Progenitor cell of endocrine pancreas (in vitro differentiated cells): ENCODE data around the gene ZCCHC13. TPM values are rescaled to one million over a fixed set of nuclear protein-coding genes. Genes with fewer than 3 reads are reported as not detected.

ENCODE experiments used
- DNase-seq: peaks from one replicate; pipeline ENCODE4 v3.0.0; 2021; ENCODE audit warnings: low spot score; ENCODE audit not compliant: unreplicated experiment
- H3K27ac Mint-ChIP-seq: 2 replicates; pipeline ENCODE4 v1.8.0; 2021; ENCODE audit warnings: mild to moderate bottlenecking, moderate library complexity, mixed read lengths
- H3K27me3 Mint-ChIP-seq: 2 replicates; pipeline ENCODE4 v1.8.0; 2021; ENCODE audit warnings: mixed read lengths
- H3K36me3 Mint-ChIP-seq: 2 replicates; pipeline ENCODE4 v1.8.0; 2022; ENCODE audit warnings: mixed read lengths; ENCODE audit not compliant: insufficient read depth
- H3K4me1 Mint-ChIP-seq: 2 replicates; pipeline ENCODE4 v1.8.0; 2021; ENCODE audit warnings: low read depth, mixed read lengths
- H3K4me3 Mint-ChIP-seq: 2 replicates; pipeline ENCODE4 v1.8.0; 2021; ENCODE audit warnings: low read depth, mild to moderate bottlenecking, moderate library complexity, mixed read lengths
- H3K9me3 Mint-ChIP-seq: 2 replicates; pipeline ENCODE4 v1.8.0; 2021; ENCODE audit warnings: low read depth, mixed read lengths
- total RNA-seq: library from RNA; stranded (reverse); gene quantifications from 2 replicates; pipeline ENCODE4 v1.2.1, GENCODE V29; 2021
- TF ChIP-seq, protein P1 (sequence below): fragments of 200-600 bp; sonication (generic); IDR thresholded peaks from one replicate; pipeline ENCODE4 v1.5.0; 2021; ENCODE audit warnings: antibody characterized with exemption, mild to moderate bottlenecking; ENCODE audit not compliant: unreplicated experiment

Gene ZCCHC13
- total RNA-seq, 1 donor from 2014 or later = not detected

DNA sequence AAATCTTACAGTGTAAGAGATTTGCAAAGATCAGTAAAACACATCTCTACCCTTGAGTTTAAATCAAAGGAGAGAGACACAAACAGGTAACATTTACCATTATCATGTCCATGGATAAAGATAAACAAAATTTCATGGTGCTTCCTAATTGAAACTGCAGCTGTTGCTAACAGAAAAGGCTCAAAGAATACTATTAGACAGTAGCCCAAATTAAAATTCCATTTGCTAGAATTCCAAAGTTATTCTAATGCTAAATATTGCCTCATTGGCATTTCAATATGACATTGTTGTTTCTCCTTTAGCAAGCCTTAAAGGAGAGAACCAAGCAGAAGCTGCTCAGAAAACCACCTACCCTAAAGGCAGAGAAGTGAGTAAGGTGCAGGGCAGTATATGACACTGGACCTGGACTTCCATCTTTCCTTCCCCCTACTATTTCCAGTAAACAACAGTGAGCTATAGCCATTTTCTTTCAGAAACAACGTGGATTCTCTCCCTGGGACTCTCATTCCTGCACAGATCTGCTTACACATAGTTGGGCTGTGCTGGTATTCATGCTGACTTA, 19.5 kb upstream of the ZCCHC13 start:
- Mint-ChIP-seq H3K36me3 (peaks cover 13% of the 10 kb centered on the region), H3K4me1 (peaks cover 19% of the 10 kb centered on the region), H3K27me3 (no peaks in the 10 kb centered on the region), H3K4me3 (no peak overlapping the region), H3K9me3 (no peaks in the 10 kb centered on the region), H3K27ac (no peak overlapping the region)
- DNase-seq = no peak
- TF ChIP-seq, protein P1, sequence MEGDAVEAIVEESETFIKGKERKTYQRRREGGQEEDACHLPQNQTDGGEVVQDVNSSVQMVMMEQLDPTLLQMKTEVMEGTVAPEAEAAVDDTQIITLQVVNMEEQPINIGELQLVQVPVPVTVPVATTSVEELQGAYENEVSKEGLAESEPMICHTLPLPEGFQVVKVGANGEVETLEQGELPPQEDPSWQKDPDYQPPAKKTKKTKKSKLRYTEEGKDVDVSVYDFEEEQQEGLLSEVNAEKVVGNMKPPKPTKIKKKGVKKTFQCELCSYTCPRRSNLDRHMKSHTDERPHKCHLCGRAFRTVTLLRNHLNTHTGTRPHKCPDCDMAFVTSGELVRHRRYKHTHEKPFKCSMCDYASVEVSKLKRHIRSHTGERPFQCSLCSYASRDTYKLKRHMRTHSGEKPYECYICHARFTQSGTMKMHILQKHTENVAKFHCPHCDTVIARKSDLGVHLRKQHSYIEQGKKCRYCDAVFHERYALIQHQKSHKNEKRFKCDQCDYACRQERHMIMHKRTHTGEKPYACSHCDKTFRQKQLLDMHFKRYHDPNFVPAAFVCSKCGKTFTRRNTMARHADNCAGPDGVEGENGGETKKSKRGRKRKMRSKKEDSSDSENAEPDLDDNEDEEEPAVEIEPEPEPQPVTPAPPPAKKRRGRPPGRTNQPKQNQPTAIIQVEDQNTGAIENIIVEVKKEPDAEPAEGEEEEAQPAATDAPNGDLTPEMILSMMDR = no peak

DNA sequence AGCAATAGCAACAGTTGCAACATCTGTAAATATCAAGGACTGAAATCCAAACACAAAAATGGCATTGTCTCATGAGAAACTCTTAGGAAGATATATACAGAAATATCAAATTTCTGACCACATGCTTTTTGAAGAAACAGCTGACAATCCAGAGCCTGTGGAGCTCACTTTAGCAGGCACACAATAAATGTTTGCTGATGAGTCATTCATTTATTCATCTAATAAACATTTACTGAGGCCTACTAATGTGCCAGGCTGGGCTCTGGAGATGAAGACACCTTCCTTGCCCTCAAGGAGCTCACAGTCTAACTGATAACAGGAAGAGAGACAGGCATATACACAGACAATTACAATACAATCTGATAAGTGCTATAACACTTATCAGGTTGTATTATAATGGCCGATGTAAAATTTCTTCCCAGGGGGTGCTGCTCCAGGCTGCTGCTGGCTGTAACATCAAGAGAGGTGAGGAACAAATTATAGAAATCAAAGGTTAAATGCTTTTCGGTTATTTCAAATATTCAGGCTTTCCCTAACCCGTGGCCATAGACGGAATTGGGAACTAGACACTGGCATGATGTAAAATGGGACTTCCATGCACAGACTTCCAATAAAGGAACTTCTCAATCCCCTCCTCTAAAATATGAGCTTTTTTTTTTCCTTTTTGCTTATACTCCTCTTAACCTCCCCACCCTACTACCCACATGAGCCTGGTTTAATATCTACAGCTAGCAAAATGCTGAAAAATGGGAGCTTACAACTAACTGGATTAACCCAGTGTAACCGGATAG, 16.8 kb upstream of the ZCCHC13 start:
- TF ChIP-seq, protein P1 = no peak
- Mint-ChIP-seq H3K36me3 (peaks cover 10% of the 10 kb centered on the region), H3K4me3 (no peak overlapping the region), H3K27ac (no peak overlapping the region), H3K27me3 (no peaks in the 10 kb centered on the region), H3K9me3 (no peaks in the 10 kb centered on the region), H3K4me1 (peaks cover 19% of the 10 kb centered on the region)
- no peak for DNase-seq

DNA sequence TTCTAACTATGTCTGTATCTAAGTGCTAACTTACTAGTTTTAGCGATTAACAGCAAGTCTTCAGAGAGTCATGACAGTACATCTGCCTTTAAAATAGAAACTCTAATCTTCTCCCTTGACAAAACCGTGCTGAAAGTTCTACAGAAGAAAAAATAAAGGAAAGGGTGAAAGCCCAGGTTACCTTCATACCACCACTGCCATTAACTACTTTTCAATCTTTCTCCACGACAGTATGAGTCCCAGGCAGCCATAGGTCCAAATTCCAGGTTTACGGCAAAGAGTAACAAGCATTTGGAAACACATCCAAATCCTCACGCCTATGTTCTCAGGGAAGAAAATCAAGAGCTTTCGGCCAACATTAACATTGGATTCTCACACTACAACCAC, 12.4 kb upstream of the ZCCHC13 start:
- peaks cover 9% of the 10 kb centered on the region for H3K4me1 Mint-ChIP-seq
- peaks cover 7% of the 10 kb centered on the region for H3K36me3 Mint-ChIP-seq
- peak overlapping the region; percentile 97 for H3K27ac Mint-ChIP-seq
- DNase-seq = no peak
- no peaks in the 10 kb centered on the region for H3K27me3 Mint-ChIP-seq
- H3K9me3 Mint-ChIP-seq = peaks cover 3% of the 10 kb centered on the region
- TF ChIP-seq, protein P1 = no peak
- peak overlapping the region; percentile 97 for H3K4me3 Mint-ChIP-seq

DNA sequence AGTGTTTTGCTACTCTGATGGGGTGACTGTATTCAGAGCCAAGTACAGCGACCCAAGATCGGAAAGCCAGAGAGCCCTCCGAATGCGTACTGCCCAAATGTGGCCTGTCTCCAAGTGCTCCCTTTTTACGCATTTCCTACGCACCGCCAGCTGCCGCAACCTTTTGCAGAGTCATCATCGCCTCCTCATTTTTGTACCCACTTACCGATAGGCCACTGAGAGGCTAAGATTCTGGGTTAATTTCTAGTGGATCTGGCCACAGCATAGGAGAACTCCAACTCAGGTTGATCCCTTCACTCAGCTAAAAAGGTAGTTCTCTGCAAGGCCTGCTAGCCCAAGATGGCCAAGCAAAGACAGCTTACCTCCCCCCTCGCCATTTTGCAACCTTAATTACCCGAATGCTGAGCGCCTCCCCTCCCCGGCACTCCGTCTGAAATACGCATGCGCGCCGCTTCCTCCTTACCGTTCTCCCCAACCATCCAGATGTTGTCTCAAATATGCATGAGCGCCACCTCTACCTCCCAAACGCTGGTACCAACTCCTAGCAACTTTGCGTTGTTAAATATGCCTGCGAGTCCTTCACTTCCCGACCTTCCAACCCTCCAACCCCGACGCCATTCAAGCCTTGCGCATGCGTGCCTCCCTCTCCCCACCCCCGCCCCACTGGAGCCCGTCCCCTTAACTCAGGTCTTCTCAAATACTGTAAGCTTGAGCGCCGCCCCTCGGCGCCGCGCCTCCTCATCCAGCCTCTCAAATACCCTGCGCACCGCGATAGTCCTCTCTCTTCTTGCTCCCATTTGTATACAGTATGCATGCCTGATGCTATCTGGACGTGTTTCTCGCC, 11.8 kb upstream of the ZCCHC13 start:
- H3K27ac Mint-ChIP-seq = peak overlapping the region; percentile 97
- H3K4me1 Mint-ChIP-seq = peaks cover 9% of the 10 kb centered on the region
- peaks cover 3% of the 10 kb centered on the region for H3K9me3 Mint-ChIP-seq
- H3K27me3 Mint-ChIP-seq = no peaks in the 10 kb centered on the region
- TF ChIP-seq, protein P1 = peak; percentile 25
- H3K4me3 Mint-ChIP-seq = peak overlapping the region; percentile 97
- H3K36me3 Mint-ChIP-seq = peaks cover 7% of the 10 kb centered on the region
- peak; percentile 54 for DNase-seq

DNA sequence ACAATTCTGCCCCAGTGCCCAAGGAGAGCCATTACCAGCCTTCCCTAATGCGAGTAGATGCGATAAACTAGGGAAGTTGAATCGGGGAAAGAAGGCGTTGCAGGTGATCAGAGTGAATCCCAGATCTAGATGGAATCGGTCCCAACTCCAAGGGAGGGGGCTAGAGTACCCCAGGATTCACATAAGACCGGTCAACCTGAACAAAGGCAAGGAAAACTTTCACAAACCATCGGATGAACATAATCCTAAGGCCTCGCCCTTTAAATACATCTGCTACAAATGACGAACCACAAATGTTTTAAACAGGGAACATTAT, 11.2 kb upstream of the ZCCHC13 start:
- Mint-ChIP-seq H3K9me3 (peaks cover 3% of the 10 kb centered on the region), H3K27ac (peak overlapping the region; percentile 97), H3K27me3 (no peaks in the 10 kb centered on the region), H3K4me1 (peaks cover 9% of the 10 kb centered on the region), H3K36me3 (peaks cover 6% of the 10 kb centered on the region), H3K4me3 (peak overlapping the region; percentile 97)
- TF ChIP-seq, protein P1 = no peak
- no peak for DNase-seq
